ENCODE measurements around the gene HOOK1. TPM values are rescaled to one million over a fixed set of nuclear protein-coding genes. Genes with fewer than 3 reads are reported as not detected.

HOOK1 gene
- total and polyA plus RNA-seq, 2 donors (not counting 3 experiments of a cell fraction or from before 2014, with no cell fraction given) = not detected

DNA sequence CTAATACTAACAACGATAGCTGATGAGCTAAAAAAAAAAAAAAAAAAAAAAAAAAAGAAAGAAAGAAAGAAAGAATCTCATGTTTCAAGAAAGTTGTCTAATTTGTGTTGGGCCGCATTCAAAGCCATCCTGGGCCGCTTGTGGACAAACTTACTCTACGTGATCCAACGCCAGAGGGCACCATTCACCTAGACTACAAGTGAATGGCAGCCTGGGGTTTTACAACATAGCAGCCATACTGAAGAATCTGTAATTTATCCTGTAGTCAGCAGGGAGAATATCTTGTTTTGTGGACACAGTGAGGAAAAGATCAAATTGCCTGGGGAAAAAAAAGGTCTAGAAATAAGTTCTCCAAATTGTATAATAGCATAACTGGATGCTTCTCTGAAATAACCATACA is 64.8 kb downstream of the HOOK1 start:
- POLR2A ChIA-PET = interaction anchor here (0.6 kb wide), 1 partner anchor 63 kb away, joined by 3 read pairs; no protein-coding TSS in a partner anchor
- no peaks in the 10 kb centered on the region for H3K79me2 ChIP-seq (ENCODE audit: control insufficient read depth, insufficient read depth, low read length)
- no peaks in the 10 kb centered on the region for H3K36me3 ChIP-seq (ENCODE audit: control insufficient read depth in 2 of 2, extremely low read depth in 1 of 2, insufficient read depth in 2 of 2, low read length in 2 of 2)
- intact Hi-C loops (cut with micrococcal nuclease) (loop anchor here (1.0 kb wide), 1 partner anchor 68 kb away; no protein-coding TSS in a partner anchor), dilution Hi-C loops (cut with MboI; ENCODE audit: extremely low pct_ligation_motif_present, low sequenced_read_pairs) (no loop called here)
- H2AFZ ChIP-seq (ENCODE audit: low read depth, low read length) = no peak overlapping the region
- no peaks in the 10 kb centered on the region for H4K20me1 ChIP-seq (replicated peaks; ENCODE audit: control insufficient read depth, extremely low read depth, insufficient read depth, low read length)
- H3K9me3 ChIP-seq (replicated peaks; ENCODE audit: control insufficient read depth, insufficient read depth, low read length) = no peaks in the 10 kb centered on the region
- H3K27ac ChIP-seq (ENCODE audit: insufficient read depth, low read depth, low read length) = peak overlapping the region; percentile 35
- H3K4me2 ChIP-seq (ENCODE audit: insufficient read depth, low read length) = peak overlapping the region; percentile 11
- no peaks in the 10 kb centered on the region for H3K9me1 ChIP-seq (replicated peaks; ENCODE audit: control insufficient read depth, extremely low read depth, insufficient read depth, low read length)
- H3K9ac ChIP-seq (replicated peaks; ENCODE audit: extremely low read depth, insufficient read depth, low read length) = no peak overlapping the region
- TF ChIP-seq, protein P1, sequence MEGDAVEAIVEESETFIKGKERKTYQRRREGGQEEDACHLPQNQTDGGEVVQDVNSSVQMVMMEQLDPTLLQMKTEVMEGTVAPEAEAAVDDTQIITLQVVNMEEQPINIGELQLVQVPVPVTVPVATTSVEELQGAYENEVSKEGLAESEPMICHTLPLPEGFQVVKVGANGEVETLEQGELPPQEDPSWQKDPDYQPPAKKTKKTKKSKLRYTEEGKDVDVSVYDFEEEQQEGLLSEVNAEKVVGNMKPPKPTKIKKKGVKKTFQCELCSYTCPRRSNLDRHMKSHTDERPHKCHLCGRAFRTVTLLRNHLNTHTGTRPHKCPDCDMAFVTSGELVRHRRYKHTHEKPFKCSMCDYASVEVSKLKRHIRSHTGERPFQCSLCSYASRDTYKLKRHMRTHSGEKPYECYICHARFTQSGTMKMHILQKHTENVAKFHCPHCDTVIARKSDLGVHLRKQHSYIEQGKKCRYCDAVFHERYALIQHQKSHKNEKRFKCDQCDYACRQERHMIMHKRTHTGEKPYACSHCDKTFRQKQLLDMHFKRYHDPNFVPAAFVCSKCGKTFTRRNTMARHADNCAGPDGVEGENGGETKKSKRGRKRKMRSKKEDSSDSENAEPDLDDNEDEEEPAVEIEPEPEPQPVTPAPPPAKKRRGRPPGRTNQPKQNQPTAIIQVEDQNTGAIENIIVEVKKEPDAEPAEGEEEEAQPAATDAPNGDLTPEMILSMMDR (IDR thresholded peaks at IDR 0.05; ENCODE audit: extremely low read depth in 1 of 2, insufficient read depth in 1 of 2, low read depth in 1 of 2, low read length in 2 of 2) = peak; percentile 57 to 60
- TF ChIP-seq MYC (IDR thresholded peaks at IDR 0.05; ENCODE audit: low read depth, low read length) = no peak
- H3K4me1 ChIP-seq (ENCODE audit: control insufficient read depth, extremely low read depth, insufficient read depth, low read length) = peaks cover 8% of the 10 kb centered on the region
- no peak overlapping the region for H3K4me3 ChIP-seq (replicated peaks in 1 of 3; ENCODE audit: insufficient read depth in 1 of 3, low read depth in 1 of 3, low read length in 3 of 3)
- CTCF ChIA-PET = interaction anchor here (0.9 to 11.5 kb wide), 6 partner anchors 18 to 94 kb away, joined by 3 to 366 read pairs (median 4); no protein-coding TSS in a partner anchor
- no peaks in the 10 kb centered on the region for H3K27me3 ChIP-seq (ENCODE audit: control insufficient read depth in 2 of 2, insufficient read depth in 2 of 2, low read length in 2 of 2)
- BruUV-seq (replicated peaks) = no TSS peak
- peak; percentile 77 for FAIRE-seq
- peak; percentile 67 for DNase-seq (ENCODE audit: low read depth, low spot score)

DNA sequence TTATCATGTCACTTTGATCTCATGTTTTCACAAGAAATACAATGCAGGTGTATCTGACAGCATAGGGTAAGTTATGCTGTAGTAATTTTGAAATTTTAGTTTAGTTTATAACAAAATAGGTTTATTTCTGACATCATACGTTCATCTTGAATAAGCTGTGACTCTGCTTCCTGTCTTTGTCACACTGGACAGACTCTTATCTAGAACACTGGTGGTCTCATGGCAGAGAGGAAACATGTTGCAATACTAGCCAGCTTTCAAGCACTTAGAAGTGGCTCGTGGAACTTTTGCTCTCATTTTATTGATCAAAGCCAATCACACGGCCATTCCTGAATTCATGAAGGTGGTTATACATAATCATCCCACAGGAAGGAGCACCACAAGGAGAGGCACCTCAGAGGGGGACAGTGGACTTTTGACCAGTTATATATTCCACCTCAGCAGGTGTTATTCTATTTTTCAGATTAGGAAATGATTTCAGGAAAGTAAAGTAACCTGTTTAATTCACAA is 65.3 kb downstream of the HOOK1 start:
- Histone ChIP-seq H3K36me3 (ENCODE audit: control insufficient read depth in 2 of 2, extremely low read depth in 1 of 2, insufficient read depth in 2 of 2, low read length in 2 of 2) (no peaks in the 10 kb centered on the region), H3K27ac (ENCODE audit: insufficient read depth, low read depth, low read length) (peak overlapping the region; percentile 35), H3K9me1 (replicated peaks; ENCODE audit: control insufficient read depth, extremely low read depth, insufficient read depth, low read length) (no peaks in the 10 kb centered on the region), H3K4me1 (ENCODE audit: control insufficient read depth, extremely low read depth, insufficient read depth, low read length) (peaks cover 8% of the 10 kb centered on the region), H3K4me2 (ENCODE audit: insufficient read depth, low read length) (peak overlapping the region; percentile 11), H3K27me3 (ENCODE audit: control insufficient read depth in 2 of 2, insufficient read depth in 2 of 2, low read length in 2 of 2) (no peaks in the 10 kb centered on the region), H3K4me3 (replicated peaks in 1 of 3; ENCODE audit: insufficient read depth in 1 of 3, low read depth in 1 of 3, low read length in 3 of 3) (no peak overlapping the region), H3K9ac (replicated peaks; ENCODE audit: extremely low read depth, insufficient read depth, low read length) (no peak overlapping the region), H2AFZ (ENCODE audit: low read depth, low read length) (no peak overlapping the region), H3K79me2 (ENCODE audit: control insufficient read depth, insufficient read depth, low read length) (no peaks in the 10 kb centered on the region), H4K20me1 (replicated peaks; ENCODE audit: control insufficient read depth, extremely low read depth, insufficient read depth, low read length) (no peaks in the 10 kb centered on the region), H3K9me3 (replicated peaks; ENCODE audit: control insufficient read depth, insufficient read depth, low read length) (no peaks in the 10 kb centered on the region)
- TF ChIP-seq GATA2 (IDR thresholded peaks at IDR 0.05; ENCODE audit: insufficient read depth, insufficient read length, low read depth, low read length) (peak; percentile 68), MYC (IDR thresholded peaks at IDR 0.05; ENCODE audit: low read depth, low read length) (no peak), POLR2AphosphoS5 (IDR thresholded peaks at IDR 0.05; ENCODE audit: insufficient read depth, low read depth, low read length) (no peak), FOS (IDR thresholded peaks at IDR 0.05; ENCODE audit: borderline replicate concordance, insufficient read depth, low read length) (peak; percentile 44), EZH2 (IDR thresholded peaks at IDR 0.05; ENCODE audit: borderline replicate concordance, low read depth, low read length, severe bottlenecking) (no peak), POLR2A (IDR thresholded peaks at IDR 0.05; ENCODE audit: low read depth, low read length) (no peak), JUN (IDR thresholded peaks at IDR 0.05; ENCODE audit: borderline replicate concordance, insufficient read depth, insufficient read length, low read depth) (peak; percentile 50)
- TF ChIP-seq, protein P2, sequence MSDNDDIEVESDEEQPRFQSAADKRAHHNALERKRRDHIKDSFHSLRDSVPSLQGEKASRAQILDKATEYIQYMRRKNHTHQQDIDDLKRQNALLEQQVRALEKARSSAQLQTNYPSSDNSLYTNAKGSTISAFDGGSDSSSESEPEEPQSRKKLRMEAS (IDR thresholded peaks at IDR 0.05; ENCODE audit: insufficient read depth, insufficient read length) = no peak
- TF ChIP-seq, protein P1 (IDR thresholded peaks at IDR 0.05; ENCODE audit: extremely low read depth in 1 of 2, insufficient read depth in 1 of 2, low read depth in 1 of 2, low read length in 2 of 2) = no peak
- no TSS peak for BruUV-seq (replicated peaks)
- POLR2A ChIA-PET = no interaction called here
- DNase-seq (ENCODE audit: low read depth, low spot score) = peak; percentile 65
- intact Hi-C loops (cut with micrococcal nuclease) = loop anchor here (1.0 kb wide), 1 partner anchor 67 kb away; no protein-coding TSS in a partner anchor
- FAIRE-seq = peak; percentile 52
- CTCF ChIA-PET = interaction anchor here (0.6 to 11.5 kb wide), 8 partner anchors 11 to 91 kb away, joined by 3 to 366 read pairs (median 4); no protein-coding TSS in a partner anchor
- dilution Hi-C loops (cut with MboI; ENCODE audit: extremely low pct_ligation_motif_present, low sequenced_read_pairs) = no loop called here

Measured in endothelial cell of umbilical vein (primary cell).